ENCODE measurements around the gene SETBP1.

DNA sequence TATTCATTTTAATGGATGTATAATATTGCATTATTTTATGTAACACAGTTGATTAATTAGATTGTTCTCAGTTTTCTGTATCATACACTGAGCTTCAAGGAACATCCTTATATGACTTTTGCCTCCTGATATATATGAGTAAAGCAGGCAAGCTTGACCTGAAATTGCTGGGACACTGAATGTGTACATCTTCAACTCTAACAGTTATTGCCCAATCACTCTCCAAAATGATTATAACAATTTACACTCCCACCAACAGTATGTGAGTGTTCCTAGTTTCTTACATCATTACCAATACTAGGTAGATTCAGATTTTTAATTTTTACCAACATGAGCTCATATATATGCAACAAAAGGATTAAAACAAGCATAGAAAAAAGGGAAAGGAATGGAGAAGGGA is 379.4 kb downstream of the SETBP1 start:
- TF ChIP-seq POLR2A (IDR thresholded peaks at IDR 0.05): no peak
- TF ChIP-seq, protein P1, sequence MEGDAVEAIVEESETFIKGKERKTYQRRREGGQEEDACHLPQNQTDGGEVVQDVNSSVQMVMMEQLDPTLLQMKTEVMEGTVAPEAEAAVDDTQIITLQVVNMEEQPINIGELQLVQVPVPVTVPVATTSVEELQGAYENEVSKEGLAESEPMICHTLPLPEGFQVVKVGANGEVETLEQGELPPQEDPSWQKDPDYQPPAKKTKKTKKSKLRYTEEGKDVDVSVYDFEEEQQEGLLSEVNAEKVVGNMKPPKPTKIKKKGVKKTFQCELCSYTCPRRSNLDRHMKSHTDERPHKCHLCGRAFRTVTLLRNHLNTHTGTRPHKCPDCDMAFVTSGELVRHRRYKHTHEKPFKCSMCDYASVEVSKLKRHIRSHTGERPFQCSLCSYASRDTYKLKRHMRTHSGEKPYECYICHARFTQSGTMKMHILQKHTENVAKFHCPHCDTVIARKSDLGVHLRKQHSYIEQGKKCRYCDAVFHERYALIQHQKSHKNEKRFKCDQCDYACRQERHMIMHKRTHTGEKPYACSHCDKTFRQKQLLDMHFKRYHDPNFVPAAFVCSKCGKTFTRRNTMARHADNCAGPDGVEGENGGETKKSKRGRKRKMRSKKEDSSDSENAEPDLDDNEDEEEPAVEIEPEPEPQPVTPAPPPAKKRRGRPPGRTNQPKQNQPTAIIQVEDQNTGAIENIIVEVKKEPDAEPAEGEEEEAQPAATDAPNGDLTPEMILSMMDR (IDR thresholded peaks at IDR 0.05): no peak
